H1 (cell line): ENCODE results near the gene SNTG2. TPM values are rescaled to one million over a fixed set of nuclear protein-coding genes. Genes with fewer than 3 reads are reported as not detected.

Experiments
- CTCF ChIA-PET: fragments of 300-600 bp; sonication (Branson Sonifier 250); formaldehyde crosslinking; loops from one replicate; lab custom pipeline; 2021; ENCODE audit not compliant: partially characterized antibody; lab: Charles Lee
- POLR2A ChIA-PET: fragments of 300-600 bp; sonication (Branson Sonifier 250); formaldehyde crosslinking; loops from one replicate; lab custom pipeline; 2021; ENCODE audit warnings: inconsistent platforms; ENCODE audit not compliant: partially characterized antibody; lab: Charles Lee
- DNase-seq, 2 experiments: peaks; one replicate each; pipeline versions ENCODE4 v3.0.0 to v3.0.0-alpha.2; 2010 to 2022; ENCODE audit warnings: low spot score in 2 of 2, low read depth in 1 of 2, mixed read lengths in 1 of 2
- FAIRE-seq: peaks from 2 replicates; lab custom pipeline; 2011; peaks lifted over from hg19 to GRCh38; lab: Jason Lieb, UNC
- H2AFZ ChIP-seq: 2 replicates; pipeline ENCODE4 v1.8.1; 2012; ENCODE audit warnings: low read length, inconsistent platforms
- H2AK5ac ChIP-seq: 2 replicates; pipeline ENCODE4 v1.6.1; 2013; ENCODE audit warnings: low read depth, low read length
- H2BK120ac ChIP-seq: replicated peaks from 2 replicates; pipeline ENCODE3; 2013; ENCODE audit warnings: low read depth, low read length, inconsistent platforms
- H2BK12ac ChIP-seq: 2 replicates; pipeline ENCODE4 v1.6.1; 2013; ENCODE audit warnings: low read depth, low read length
- H2BK15ac ChIP-seq: 2 replicates; pipeline ENCODE4 v1.6.1; 2013; ENCODE audit warnings: low read length
- H2BK20ac ChIP-seq: 2 replicates; pipeline ENCODE4 v1.6.1; 2013; ENCODE audit warnings: low read length
- H2BK5ac ChIP-seq: 2 replicates; pipeline ENCODE4 v1.6.1; 2013; ENCODE audit warnings: low read depth, low read length
- H3K14ac ChIP-seq: 2 replicates; pipeline ENCODE4 v1.6.1; 2013; ENCODE audit warnings: inconsistent platforms; ENCODE audit not compliant: insufficient read length
- H3K18ac ChIP-seq: 2 replicates; pipeline ENCODE4 v1.6.1; 2013; ENCODE audit warnings: low read length; ENCODE audit errors: extremely low read depth
- H3K23ac ChIP-seq: 2 replicates; pipeline ENCODE4 v1.6.1; 2013; ENCODE audit warnings: inconsistent platforms; ENCODE audit not compliant: insufficient read length
- H3K23me2 ChIP-seq: 2 replicates; pipeline ENCODE4 v1.6.1; 2013; ENCODE audit warnings: low read depth, low read length
- H3K27ac ChIP-seq: 2 replicates; pipeline ENCODE4 v1.6.1; 2011; ENCODE audit warnings: low read depth, low read length, inconsistent platforms
- H3K27me3 ChIP-seq, 4 experiments: replicated peaks in 1 of 4; 1 replicate in 1 of 4; 2 replicates in 3 of 4; pipeline versions ENCODE4 v1.6.1 to v1.8.1; 2011 to 2013; ENCODE audit warnings: low read length in 3 of 4, mild to moderate bottlenecking in 3 of 4, inconsistent platforms in 2 of 4, mixed read lengths in 2 of 4, moderate library complexity in 1 of 4; ENCODE audit not compliant: control insufficient read depth in 3 of 4, insufficient read depth in 3 of 4; ENCODE audit errors: extremely low read depth in 1 of 4
- H3K36me3 ChIP-seq, 4 experiments: 2 replicates each; pipeline versions ENCODE4 v1.6.1 to v1.8.1; 2011 to 2013; ENCODE audit warnings: mild to moderate bottlenecking in 4 of 4, low read length in 3 of 4, moderate library complexity in 2 of 4, control low read depth in 1 of 4, inconsistent platforms in 1 of 4; ENCODE audit not compliant: insufficient read depth in 4 of 4, control insufficient read depth in 2 of 4
- H3K4ac ChIP-seq: replicated peaks from 2 replicates; pipeline ENCODE3; 2013; ENCODE audit warnings: low read length, low read depth, mixed read lengths, inconsistent platforms; ENCODE audit not compliant: insufficient read length
- H3K4me1 ChIP-seq, 4 experiments: replicated peaks in 1 of 4; 1 replicate in 1 of 4; 2 replicates in 3 of 4; pipeline versions ENCODE4 v1.6.1 to v1.8.1; 2011 to 2013; ENCODE audit warnings: low read length in 3 of 4, inconsistent platforms in 2 of 4, mixed read lengths in 1 of 4; ENCODE audit not compliant: insufficient read depth in 4 of 4, control insufficient read depth in 3 of 4
- H3K4me2 ChIP-seq, 2 experiments: 2 replicates each; pipeline versions ENCODE4 v1.6.1 to v1.8.1; 2011 to 2013; ENCODE audit warnings: low read depth in 2 of 2, low read length in 2 of 2, control low read depth in 1 of 2, inconsistent platforms in 1 of 2, mild to moderate bottlenecking in 1 of 2; ENCODE audit not compliant: insufficient read depth in 1 of 2
- H3K4me3 ChIP-seq, 4 experiments: fragments of 200-600, 300-600 bp in 1 of 4; sonication (generic), shearing (Covaris generic), sonication (Bioruptor Twin) in 1 of 4; 2 replicates each; pipeline versions ENCODE4 v1.5.1 to v1.8.1; 2011 to 2016; ENCODE audit warnings: low read length in 4 of 4, low read depth in 3 of 4, control low read depth in 2 of 4, inconsistent platforms in 2 of 4, mild to moderate bottlenecking in 2 of 4, mixed read lengths in 1 of 4, moderate library complexity in 1 of 4; ENCODE audit not compliant: insufficient read depth in 2 of 4; ENCODE audit errors: extremely low read depth in 1 of 4
- H3K56ac ChIP-seq: replicated peaks from 2 replicates; pipeline ENCODE3; 2013; ENCODE audit warnings: low read depth, mild to moderate bottlenecking, mixed read lengths, low read length, inconsistent platforms; ENCODE audit not compliant: insufficient read length
- H3K79me1 ChIP-seq: 2 replicates; pipeline ENCODE4 v1.6.1; 2013; ENCODE audit warnings: low read depth, low read length, control low read depth
- H3K79me2 ChIP-seq, 2 experiments: 2 replicates each; pipeline versions ENCODE4 v1.6.1 to v1.8.1; 2012 to 2013; ENCODE audit warnings: low read length in 2 of 2, mild to moderate bottlenecking in 2 of 2, inconsistent platforms in 1 of 2; ENCODE audit not compliant: insufficient read depth in 2 of 2, control insufficient read depth in 1 of 2
- H3K9ac ChIP-seq, 4 experiments: replicated peaks in 1 of 4; 1 replicate in 1 of 4; 2 replicates in 3 of 4; pipeline versions ENCODE4 v1.6.1 to v1.8.1; 2011 to 2013; ENCODE audit warnings: low read depth in 3 of 4, low read length in 3 of 4, control low read depth in 2 of 4, mild to moderate bottlenecking in 2 of 4, moderate library complexity in 2 of 4, inconsistent platforms in 1 of 4; ENCODE audit errors: extremely low read depth in 1 of 4
- H3K9me3 ChIP-seq, 2 experiments: 2 replicates each; pipeline versions ENCODE4 v1.6.1 to v1.8.1; 2012 to 2013; ENCODE audit warnings: mild to moderate bottlenecking in 2 of 2, moderate library complexity in 2 of 2, control low read depth in 1 of 2, inconsistent platforms in 1 of 2, low read depth in 1 of 2, low read length in 1 of 2, mixed read lengths in 1 of 2; ENCODE audit not compliant: insufficient read depth in 2 of 2
- H4K20me1 ChIP-seq, 2 experiments: replicated peaks in 1 of 2; 2 replicates each; pipeline versions ENCODE3 to v1.8.1; 2011 to 2013; ENCODE audit warnings: inconsistent platforms in 2 of 2, low read length in 2 of 2, mild to moderate bottlenecking in 1 of 2; ENCODE audit not compliant: insufficient read depth in 2 of 2, control insufficient read depth in 1 of 2
- H4K5ac ChIP-seq: 2 replicates; pipeline ENCODE4 v1.6.1; 2013; ENCODE audit warnings: low read length, low read depth, mixed read lengths, inconsistent platforms; ENCODE audit not compliant: insufficient read length
- H4K8ac ChIP-seq: 2 replicates; pipeline ENCODE4 v1.8.0; 2013; ENCODE audit warnings: mild to moderate bottlenecking, moderate library complexity, low read length, inconsistent platforms; ENCODE audit not compliant: insufficient read depth; ENCODE audit errors: extremely low read depth
- H4K91ac ChIP-seq: replicated peaks from 2 replicates; pipeline ENCODE3; 2013; ENCODE audit warnings: low read length, mixed read lengths, inconsistent platforms; ENCODE audit not compliant: insufficient read length
- CHD1 ChIP-seq: IDR thresholded peaks from 2 replicates; pipeline ENCODE4 v1.6.1; 2012; ENCODE audit warnings: low read depth, low read length, improper control_type of control experiment
- CREB1 ChIP-seq: IDR thresholded peaks from 2 replicates; pipeline ENCODE4 v1.6.1; 2012; ENCODE audit warnings: inconsistent platforms
- EZH2 ChIP-seq: fragments of 200-600 bp; sonication (generic); IDR thresholded peaks from 2 replicates; pipeline ENCODE4 v1.7.1; 2012; ENCODE audit warnings: low read depth, mild to moderate bottlenecking, moderate library complexity, low read length, inconsistent platforms; ENCODE audit not compliant: severe bottlenecking
- JUND ChIP-seq: IDR thresholded peaks from 2 replicates; pipeline ENCODE4 v1.6.1; 2011; ENCODE audit warnings: mild to moderate bottlenecking, improper control_type of control experiment, low read length
- PHF8 ChIP-seq: fragments of 200-600 bp; sonication (generic); conservative IDR thresholded peaks from 2 replicates; pipeline ENCODE4 v1.7.1; 2012; ENCODE audit warnings: low read depth, mild to moderate bottlenecking, inconsistent platforms, low read length, moderate library complexity
- SP4 ChIP-seq: IDR thresholded peaks from 2 replicates; pipeline ENCODE4 v1.6.1; 2012; ENCODE audit warnings: low read length, inconsistent platforms
- WGBS, 2 experiments: shearing (Covaris generic) in 1 of 2; methylation state at CpG; one replicate each; pipeline versions ENCODE4 v1.1.6 to v1.1.7; 2013 to 2015; ENCODE audit warnings: low lambda C conversion rate in 2 of 2, mixed read lengths in 2 of 2, inconsistent platforms in 1 of 2, low coverage in 1 of 2, missing lambda C conversion rate in 1 of 2; ENCODE audit not compliant: insufficient replicate concordance in 2 of 2, insufficient coverage in 1 of 2, insufficient read length in 1 of 2; ENCODE audit errors: extremely low coverage in 1 of 2, missing lambda C conversion rate in 1 of 2; 5-methylcytosine and 5-hydroxymethylcytosine counted together
- polyA plus RNA-seq, 7 experiments: library from polyadenylated mRNA; depleted of rRNA in 3 of 7; stranded (reverse) in 5 of 7; unstranded in 2 of 7; fragments of >200 nt in 5 of 7; fragments of 200-250 nt in 2 of 7; gene quantifications; 1 replicate in 5 of 7; 2 replicates in 1 of 7; 4 replicates in 1 of 7; pipeline versions ENCODE4 v1.2.1 to v1.2.3, GENCODE V29; 2011 to 2013; ENCODE audit warnings: missing spikeins in 2 of 7, mixed read lengths in 2 of 7
- total RNA-seq: library from RNA; stranded (reverse); fragmentation: NEBNext Ultra II Directional; extraction: Animal tissue kit (Norgen Biotek cat#: 25700); gene quantifications from 2 replicates; pipeline ENCODE4 v1.2.1, GENCODE V29; 2021

SNTG2 gene
- total and polyA plus RNA-seq, 2 of the 8 experiments (the other 6 are each of a cell fraction or from before 2014, with no cell fraction given): 6.6 to 18.1 TPM

DNA sequence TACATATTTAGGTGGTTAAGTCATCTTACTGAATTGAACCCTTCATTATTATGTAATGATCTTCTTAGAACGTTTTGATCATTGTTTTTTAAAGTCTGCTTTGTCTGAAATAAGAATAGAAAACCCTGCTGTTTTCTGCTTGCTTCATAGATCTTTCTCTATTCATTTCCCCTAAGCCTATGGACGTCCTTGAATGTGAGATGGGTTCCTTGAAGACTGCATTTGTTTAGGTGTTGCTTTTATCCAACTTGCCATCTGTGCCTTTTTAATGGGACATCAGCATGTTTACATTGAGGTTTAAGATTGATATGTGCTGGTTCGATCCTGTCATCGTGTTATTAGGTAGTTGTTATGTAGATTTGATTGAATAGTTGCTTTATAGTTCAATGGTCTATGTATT, 95.4 kb downstream of the SNTG2 start:
- no peak overlapping the region for H3K56ac ChIP-seq
- peaks cover under 1 to 82% of the 10 kb centered on the region in 2 experiments; a peak in 3 of 4 replicates for H3K79me2 ChIP-seq
- H4K5ac ChIP-seq: no peak overlapping the region
- no peaks in the 10 kb centered on the region; a peak in 1 of 7 replicates for H3K4me1 ChIP-seq
- no peak overlapping the region for H3K4ac ChIP-seq
- peaks cover 0 to 18% (median 6%) of the 10 kb centered on the region in 4 experiments; a peak in 3 of 8 replicates for H3K36me3 ChIP-seq
- no peak overlapping the region for H2AK5ac ChIP-seq
- peaks cover 18 to 31% of the 10 kb centered on the region in 2 experiments for H3K9me3 ChIP-seq
- no peak overlapping the region for H2AFZ ChIP-seq
- H3K4me3 ChIP-seq: no peak overlapping the region
- H3K14ac ChIP-seq: no peak overlapping the region
- CTCF ChIA-PET: interaction anchor here (1.9 kb wide), 1 partner anchor 10 kb away, joined by 5 read pairs; no protein-coding TSS in a partner anchor
- H4K91ac ChIP-seq: no peak overlapping the region
- no peak overlapping the region for H2BK12ac ChIP-seq
- H4K20me1 ChIP-seq: peaks cover under 1 to 2% of the 10 kb centered on the region in 2 experiments
- no peak overlapping the region for H3K27ac ChIP-seq
- no peaks in the 10 kb centered on the region for H3K27me3 ChIP-seq
- H2BK20ac ChIP-seq: no peak overlapping the region
- H3K9ac ChIP-seq: no peak overlapping the region
- no peak overlapping the region for H2BK5ac ChIP-seq
- H3K18ac ChIP-seq: no peak overlapping the region
- H3K4me2 ChIP-seq: 0 out of 4 replicates have a peak overlapping the region, but pooled peaks of 1 of the 2 experiments have one; percentile 11
- no peak for DNase-seq
- H2BK120ac ChIP-seq: no peak overlapping the region
- no peak overlapping the region for H4K8ac ChIP-seq
- no peaks in the 10 kb centered on the region; the same call in 1 of the 2 replicates for H3K79me1 ChIP-seq
- H2BK15ac ChIP-seq: no peak overlapping the region
- no peak overlapping the region for H3K23ac ChIP-seq
- FAIRE-seq: no peak
- WGBS, 2 experiments: 60% methylated on average over 4 of the region's 4 CpGs; no CpG with 5 or more reads in 1 of the 2 experiments
- no peaks in the 10 kb centered on the region for H3K23me2 ChIP-seq
- TF ChIP-seq SP4 (no peak), EZH2 (no peak), JUND (no peak), CREB1 (no peak), PHF8 (no peak), CHD1 (no peak)
- POLR2A ChIA-PET: interaction anchor here (0.7 kb wide), 1 partner anchor 157 kb away, joined by 3 read pairs; no protein-coding TSS in a partner anchor
